Measurements from ENCODE around the gene CD200R1L. TPM values are rescaled to one million over a fixed set of nuclear protein-coding genes. Genes with fewer than 3 reads are reported as not detected.

The CD200R1L gene
- total RNA-seq, 2 experiments from 2014 or later: not detected

DNA sequence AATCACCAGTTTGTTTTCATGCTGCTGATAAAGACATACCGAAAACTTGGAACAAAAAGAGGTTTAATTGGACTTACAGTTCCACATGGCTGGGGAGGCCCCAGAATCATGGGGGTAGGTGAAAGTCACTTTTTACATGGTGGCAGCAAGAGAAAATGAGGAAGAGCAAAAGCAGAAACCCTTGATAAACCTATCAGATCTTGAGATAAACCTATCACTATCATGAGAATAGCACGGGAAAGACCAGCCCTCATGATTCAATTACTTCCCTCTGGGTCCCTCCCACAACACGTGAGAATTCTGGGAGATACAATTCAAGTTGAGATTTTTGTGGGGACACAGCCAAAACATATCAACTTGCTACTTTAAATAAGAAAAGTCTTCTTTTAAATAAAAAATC lies 28.9 kb downstream of the CD200R1L start:
- intact Hi-C loops (cut with micrococcal nuclease): loop anchor here (10.0 kb wide), 1 partner anchor 173 kb away; the partner anchor contains the start of gene CCDC80
- no peaks in the 10 kb centered on the region for H3K9me3 Mint-ChIP-seq
- no peaks in the 10 kb centered on the region for H3K36me3 Mint-ChIP-seq (ENCODE audit: low read depth)
- H3K4me3 Mint-ChIP-seq: no peak overlapping the region
- CTCF ChIA-PET: interaction anchor here (1.2 to 2.0 kb wide), 2 partner anchors 12 to 83 kb away, joined by 3 to 9 read pairs; no protein-coding TSS in a partner anchor
- POLR2A ChIA-PET: no interaction called here
- no peak overlapping the region for H3K27ac Mint-ChIP-seq
- DNase-seq: no peak
- H3K27me3 Mint-ChIP-seq: no peaks in the 10 kb centered on the region
- TF ChIP-seq, protein P1, sequence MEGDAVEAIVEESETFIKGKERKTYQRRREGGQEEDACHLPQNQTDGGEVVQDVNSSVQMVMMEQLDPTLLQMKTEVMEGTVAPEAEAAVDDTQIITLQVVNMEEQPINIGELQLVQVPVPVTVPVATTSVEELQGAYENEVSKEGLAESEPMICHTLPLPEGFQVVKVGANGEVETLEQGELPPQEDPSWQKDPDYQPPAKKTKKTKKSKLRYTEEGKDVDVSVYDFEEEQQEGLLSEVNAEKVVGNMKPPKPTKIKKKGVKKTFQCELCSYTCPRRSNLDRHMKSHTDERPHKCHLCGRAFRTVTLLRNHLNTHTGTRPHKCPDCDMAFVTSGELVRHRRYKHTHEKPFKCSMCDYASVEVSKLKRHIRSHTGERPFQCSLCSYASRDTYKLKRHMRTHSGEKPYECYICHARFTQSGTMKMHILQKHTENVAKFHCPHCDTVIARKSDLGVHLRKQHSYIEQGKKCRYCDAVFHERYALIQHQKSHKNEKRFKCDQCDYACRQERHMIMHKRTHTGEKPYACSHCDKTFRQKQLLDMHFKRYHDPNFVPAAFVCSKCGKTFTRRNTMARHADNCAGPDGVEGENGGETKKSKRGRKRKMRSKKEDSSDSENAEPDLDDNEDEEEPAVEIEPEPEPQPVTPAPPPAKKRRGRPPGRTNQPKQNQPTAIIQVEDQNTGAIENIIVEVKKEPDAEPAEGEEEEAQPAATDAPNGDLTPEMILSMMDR (IDR thresholded peaks at IDR 0.05): no peak
- H3K4me1 Mint-ChIP-seq (ENCODE audit: low read depth): peaks cover 3% of the 10 kb centered on the region
- ATAC-seq: no peak

- no peak for ATAC-seq
- ChIA-PET CTCF (interaction anchor here (1.2 to 2.0 kb wide), 3 partner anchors 12 to 218 kb away, joined by 3 to 9 read pairs (median 4); no protein-coding TSS in a partner anchor), POLR2A (no interaction called here)
- intact Hi-C loops (cut with micrococcal nuclease): loop anchor here (10.0 kb wide), 1 partner anchor 172 kb away; the partner anchor contains the start of gene CCDC80
- peaks cover 3% of the 10 kb centered on the region for H3K4me1 Mint-ChIP-seq (ENCODE audit: low read depth)
- H3K4me3 Mint-ChIP-seq: no peak overlapping the region
- TF ChIP-seq, protein P1 (IDR thresholded peaks at IDR 0.05): no peak
- DNase-seq: no peak
- H3K27me3 Mint-ChIP-seq: no peaks in the 10 kb centered on the region
- no peak overlapping the region for H3K27ac Mint-ChIP-seq
- no peaks in the 10 kb centered on the region for H3K9me3 Mint-ChIP-seq
- H3K36me3 Mint-ChIP-seq (ENCODE audit: low read depth): no peaks in the 10 kb centered on the region
These were observed 29.4 kb downstream of the CD200R1L start for GRCh38 chr3:112817271-112817670.

GRCh38 chr3:112815981-112816380 lies 30.7 kb downstream of the CD200R1L start:
- ChIA-PET CTCF (interaction anchor here (1.7 to 2.0 kb wide), 2 partner anchors 81 to 219 kb away, joined by 4 to 9 read pairs; no protein-coding TSS in a partner anchor), POLR2A (no interaction called here)
- Mint-ChIP-seq H3K36me3 (ENCODE audit: low read depth) (no peaks in the 10 kb centered on the region), H3K27me3 (no peaks in the 10 kb centered on the region), H3K27ac (no peak overlapping the region), H3K9me3 (no peaks in the 10 kb centered on the region), H3K4me3 (no peak overlapping the region), H3K4me1 (ENCODE audit: low read depth) (peaks cover 3% of the 10 kb centered on the region)
- DNase-seq (no peak), ATAC-seq (no peak)
- TF ChIP-seq, protein P1 (IDR thresholded peaks at IDR 0.05): no peak
- intact Hi-C loops (cut with micrococcal nuclease): loop anchor here (10.0 kb wide), 1 partner anchor 171 kb away; the partner anchor contains the start of gene CCDC80

- ChIA-PET POLR2A (interaction anchor here (0.7 kb wide), 1 partner anchor 85 kb away, joined by 3 read pairs; no protein-coding TSS in a partner anchor), CTCF (interaction anchor here (1.0 to 2.1 kb wide), 8 partner anchors 15 to 225 kb away, joined by 3 to 13 read pairs (median 6); no protein-coding TSS in a partner anchor)
- Mint-ChIP-seq H3K9me3 (no peaks in the 10 kb centered on the region), H3K27ac (no peak overlapping the region), H3K4me3 (no peak overlapping the region), H3K36me3 (ENCODE audit: low read depth) (no peaks in the 10 kb centered on the region), H3K4me1 (ENCODE audit: low read depth) (peaks cover 3% of the 10 kb centered on the region), H3K27me3 (no peaks in the 10 kb centered on the region)
- TF ChIP-seq, protein P1 (IDR thresholded peaks at IDR 0.05): no peak
- DNase-seq: no peak
- intact Hi-C loops (cut with micrococcal nuclease): loop anchor here (10.0 kb wide), 1 partner anchor 169 kb away; the partner anchor contains the start of gene CCDC80
- no peak for ATAC-seq
These were observed 32.4 kb downstream of the CD200R1L start for GRCh38 chr3:112814266-112814665.

- H3K27me3 Mint-ChIP-seq: no peaks in the 10 kb centered on the region
- no peaks in the 10 kb centered on the region for H3K36me3 Mint-ChIP-seq (ENCODE audit: low read depth)
- DNase-seq (no peak), ATAC-seq (no peak)
- no peak overlapping the region for H3K4me3 Mint-ChIP-seq
- peaks cover 3% of the 10 kb centered on the region for H3K4me1 Mint-ChIP-seq (ENCODE audit: low read depth)
- intact Hi-C loops (cut with micrococcal nuclease): loop anchor here (10.0 kb wide), 1 partner anchor 169 kb away; the partner anchor contains the start of gene CCDC80
- no peaks in the 10 kb centered on the region for H3K9me3 Mint-ChIP-seq
- TF ChIP-seq, protein P1 (IDR thresholded peaks at IDR 0.05): no peak
- CTCF ChIA-PET: interaction anchor here (1.0 to 2.1 kb wide), 8 partner anchors 14 to 224 kb away, joined by 3 to 13 read pairs (median 6); no protein-coding TSS in a partner anchor
- H3K27ac Mint-ChIP-seq: no peak overlapping the region
- POLR2A ChIA-PET: interaction anchor here (0.7 to 0.8 kb wide), 2 partner anchors 10 to 86 kb away, joined by 3 read pairs; no protein-coding TSS in a partner anchor
These were observed 32.9 kb downstream of the CD200R1L start for GRCh38 chr3:112813723-112814171.
